Lung (tissue), 12 donors: ENCODE results near the gene TFG. TPM values are rescaled to one million over a fixed set of nuclear protein-coding genes. Genes with fewer than 3 reads are reported as not detected.

Experiments
- ATAC-seq: fragments of 200-7000 bp; cut with Tn5 transposase; one replicate; pipeline ENCODE4 v1.9.1; 2020; ENCODE audit warnings: moderate number of reproducible peaks; ENCODE audit not compliant: insufficient read depth, low FRiP score
- DNase-seq, 3 donors: peaks; one replicate each; pipeline ENCODE4 v3.0.0-alpha.2; 2013 to 2017
- H3K27ac ChIP-seq, 2 donors: one replicate each; pipeline ENCODE4 v1.5.1; 2013; ENCODE audit warnings: mild to moderate bottlenecking in 2 of 2, moderate library complexity in 2 of 2, control low read depth in 1 of 2, inconsistent platforms in 1 of 2, low read depth in 1 of 2, low read length in 1 of 2
- H3K27me3 ChIP-seq, 3 donors: one replicate each; pipeline ENCODE4 v1.5.1; 2013; ENCODE audit warnings: low read length in 2 of 3; ENCODE audit not compliant: control insufficient read depth in 3 of 3, insufficient read depth in 3 of 3
- H3K36me3 ChIP-seq, 4 donors: one replicate each; pipeline ENCODE4 v1.5.1; 2013; ENCODE audit warnings: low read length in 4 of 4, mild to moderate bottlenecking in 1 of 4, moderate library complexity in 1 of 4; ENCODE audit not compliant: control insufficient read depth in 4 of 4, insufficient read depth in 4 of 4
- H3K4me1 ChIP-seq, 5 donors: one replicate each; pipeline ENCODE4 v1.5.1; 2013; ENCODE audit warnings: low read length in 5 of 5, mild to moderate bottlenecking in 2 of 5, moderate library complexity in 1 of 5; ENCODE audit not compliant: control insufficient read depth in 5 of 5, insufficient read depth in 5 of 5
- H3K4me3 ChIP-seq: one replicate; pipeline ENCODE4 v1.5.1; 2013; ENCODE audit warnings: mild to moderate bottlenecking, control low read depth, moderate library complexity
- H3K9ac ChIP-seq, 2 donors: one replicate each; pipeline ENCODE4 v1.5.1; 2013; ENCODE audit warnings: low read length in 2 of 2, control low read depth in 1 of 2; ENCODE audit not compliant: insufficient read depth in 1 of 2
- H3K9me3 ChIP-seq, 4 donors: one replicate each; pipeline ENCODE4 v1.5.1; 2013; ENCODE audit warnings: low read length in 3 of 4, mild to moderate bottlenecking in 1 of 4, moderate library complexity in 1 of 4; ENCODE audit not compliant: control insufficient read depth in 4 of 4, insufficient read depth in 3 of 4
- WGBS, 2 donors: extraction: QIAGEN DNeasy Blood & Tissue Kit; methylation state at CpG; one replicate each; pipeline ENCODE4 v1.1.7; 2013; 5-methylcytosine and 5-hydroxymethylcytosine counted together
- polyA plus RNA-seq, 2 donors: library from polyadenylated mRNA; stranded (reverse); fragments of 200-250 nt; gene quantifications; one replicate each; pipeline ENCODE4 v1.2.1, GENCODE V29; 2013
- total RNA-seq, 2 donors: library from RNA; depleted of rRNA in 1 of 2; stranded (reverse); fragments of >200 nt in 1 of 2; gene quantifications; one replicate each; pipeline ENCODE4 v1.2.1, GENCODE V29; 2014 to 2021
- TF ChIP-seq, protein P1 (sequence below): IDR thresholded peaks from 2 replicates; pipeline ENCODE4 v1.5.1; 2012; ENCODE audit warnings: mild to moderate bottlenecking; ENCODE audit errors: control extremely low read depth, extremely low read depth
- donor health status: control.
- donor health status: control.
- donor health status: Bipolar disorder and iron deficiency.
- donor health status: healthy.
- donor health status: DM: yes; HTN: yes; CAD: no.

TFG gene
- total and polyA plus RNA-seq, 4 donors = 38.7 to 72.7 (median 65.2) TPM

DNA sequence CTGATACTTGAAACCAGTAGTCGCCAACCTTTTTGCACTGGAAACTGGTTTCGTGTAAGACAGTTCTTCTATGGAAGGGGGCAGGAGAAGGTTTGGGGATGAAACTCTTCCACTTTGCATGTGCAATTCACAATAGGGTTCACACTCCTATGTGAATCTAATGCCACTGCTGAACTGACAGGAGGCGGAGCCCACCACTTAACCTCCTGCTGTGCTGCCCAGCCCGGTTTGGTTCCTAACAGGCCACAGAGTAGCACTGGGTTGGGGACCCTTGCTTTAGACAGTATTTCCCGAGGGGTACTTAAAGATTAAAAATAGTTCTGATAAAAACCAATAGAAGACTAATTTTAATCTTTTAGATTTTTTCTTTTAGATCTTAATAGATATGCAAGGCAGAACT is 11.1 kb downstream of the TFG start:
- no peaks in the 10 kb centered on the region for H3K27me3 ChIP-seq
- DNase-seq (no peak), ATAC-seq (no peak)
- WGBS, 2 donors = 83 to 92% methylated on average over 5 of the region's 5 CpGs
- no peaks in the 10 kb centered on the region for H3K9me3 ChIP-seq
- H3K27ac ChIP-seq = no peak overlapping the region
- no peak overlapping the region for H3K4me3 ChIP-seq
- TF ChIP-seq, protein P1, sequence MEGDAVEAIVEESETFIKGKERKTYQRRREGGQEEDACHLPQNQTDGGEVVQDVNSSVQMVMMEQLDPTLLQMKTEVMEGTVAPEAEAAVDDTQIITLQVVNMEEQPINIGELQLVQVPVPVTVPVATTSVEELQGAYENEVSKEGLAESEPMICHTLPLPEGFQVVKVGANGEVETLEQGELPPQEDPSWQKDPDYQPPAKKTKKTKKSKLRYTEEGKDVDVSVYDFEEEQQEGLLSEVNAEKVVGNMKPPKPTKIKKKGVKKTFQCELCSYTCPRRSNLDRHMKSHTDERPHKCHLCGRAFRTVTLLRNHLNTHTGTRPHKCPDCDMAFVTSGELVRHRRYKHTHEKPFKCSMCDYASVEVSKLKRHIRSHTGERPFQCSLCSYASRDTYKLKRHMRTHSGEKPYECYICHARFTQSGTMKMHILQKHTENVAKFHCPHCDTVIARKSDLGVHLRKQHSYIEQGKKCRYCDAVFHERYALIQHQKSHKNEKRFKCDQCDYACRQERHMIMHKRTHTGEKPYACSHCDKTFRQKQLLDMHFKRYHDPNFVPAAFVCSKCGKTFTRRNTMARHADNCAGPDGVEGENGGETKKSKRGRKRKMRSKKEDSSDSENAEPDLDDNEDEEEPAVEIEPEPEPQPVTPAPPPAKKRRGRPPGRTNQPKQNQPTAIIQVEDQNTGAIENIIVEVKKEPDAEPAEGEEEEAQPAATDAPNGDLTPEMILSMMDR = no peak
- H3K9ac ChIP-seq = no peak overlapping the region
- peaks cover 0 to 3% (median 0%) of the 10 kb centered on the region in 5 donors for H3K4me1 ChIP-seq
- peaks cover 10 to 39% (median 17%) of the 10 kb centered on the region in 4 donors for H3K36me3 ChIP-seq

DNA sequence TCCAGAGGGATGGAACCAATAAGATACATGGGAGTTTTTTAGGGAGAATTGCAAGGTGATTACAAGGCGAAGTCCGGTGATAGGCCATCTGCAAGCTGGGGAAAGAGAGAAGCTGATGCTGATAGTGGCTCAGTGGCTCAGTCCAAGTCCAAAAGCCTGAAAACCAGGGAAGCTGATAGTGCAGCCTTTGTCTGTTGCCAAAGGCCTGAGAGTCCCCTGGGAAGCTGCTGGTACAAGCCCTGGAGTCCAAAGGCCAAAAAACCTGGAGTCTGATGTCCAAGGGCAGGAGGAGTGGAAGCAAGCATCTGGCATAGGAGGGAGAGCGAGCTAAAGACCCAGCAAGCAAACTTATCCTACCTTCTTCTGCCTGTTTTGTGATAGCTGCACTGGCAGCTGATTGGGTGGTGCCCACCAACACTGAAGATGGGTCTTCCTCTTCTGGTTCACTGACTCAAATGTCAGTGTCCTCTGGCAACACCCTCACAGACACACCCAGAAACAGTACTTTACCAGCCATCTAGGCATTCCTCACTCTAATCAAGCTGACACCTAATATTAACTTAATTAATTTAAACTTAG is 16.7 kb downstream of the TFG start:
- Histone ChIP-seq H3K4me3 (no peak overlapping the region), H3K36me3 (peaks cover 10 to 36% (median 14%) of the 10 kb centered on the region in 4 donors), H3K27ac (no peak overlapping the region), H3K9ac (no peak overlapping the region), H3K4me1 (peaks cover 0 to 13% (median 0%) of the 10 kb centered on the region in 5 donors), H3K27me3 (no peaks in the 10 kb centered on the region), H3K9me3 (no peaks in the 10 kb centered on the region)
- WGBS, 2 donors = 95 to 98% methylated on average over 3 of the region's 3 CpGs
- no peak for DNase-seq
- ATAC-seq = no peak
- TF ChIP-seq, protein P1 = no peak

DNA sequence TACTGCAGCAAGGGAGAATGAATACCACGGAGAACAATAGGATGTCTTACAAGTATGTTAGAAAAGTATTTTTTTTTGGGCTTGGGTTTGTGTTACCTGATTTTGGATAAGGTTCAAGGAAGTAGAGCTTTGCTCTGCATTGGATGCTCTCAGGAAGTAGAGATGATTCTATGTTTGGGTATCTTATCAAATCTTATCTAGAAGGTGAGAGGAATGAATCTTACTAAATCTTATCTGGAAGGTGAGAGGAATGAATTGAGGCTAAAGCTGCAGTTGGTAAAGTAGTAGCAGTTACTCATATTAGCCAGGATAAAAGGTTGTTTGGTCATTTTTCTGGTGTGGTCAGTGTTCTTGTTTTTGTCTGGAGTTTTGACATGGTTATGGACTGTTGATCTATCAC is 17.4 kb downstream of the TFG start:
- Histone ChIP-seq H3K9me3 (no peaks in the 10 kb centered on the region), H3K9ac (no peak overlapping the region), H3K27ac (no peak overlapping the region), H3K4me3 (no peak overlapping the region), H3K4me1 (peaks cover 0 to 13% (median 0%) of the 10 kb centered on the region in 5 donors), H3K27me3 (no peaks in the 10 kb centered on the region), H3K36me3 (peaks cover 5 to 33% (median 14%) of the 10 kb centered on the region in 4 donors)
- TF ChIP-seq, protein P1 = no peak
- DNase-seq (no peak), ATAC-seq (no peak)
- 91 to 98% methylated on average over 1 of the region's 1 CpG for whole genome bisulfite sequencing, 2 donors

DNA sequence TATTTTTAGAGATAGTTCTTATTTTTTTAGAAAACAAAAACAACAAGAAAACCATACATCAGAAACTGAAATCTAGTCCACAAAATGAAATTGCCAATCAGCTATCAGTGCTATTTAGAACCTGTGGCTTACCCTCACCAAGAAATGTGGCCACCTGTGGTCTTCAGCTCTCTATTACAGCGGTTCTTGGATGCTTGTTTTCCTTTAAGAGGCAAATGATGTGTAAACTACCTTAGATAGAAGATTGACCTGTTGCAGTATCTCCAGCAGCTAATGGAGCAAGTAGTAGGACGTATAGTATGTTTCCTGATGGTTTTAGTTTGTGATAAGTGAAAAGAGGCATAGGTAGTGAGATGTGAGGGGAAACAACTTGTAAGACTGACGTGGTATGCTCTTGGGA is 21.2 kb downstream of the TFG start:
- Histone ChIP-seq H3K9ac (no peak overlapping the region), H3K27ac (no peak overlapping the region), H3K36me3 (peaks cover 7 to 41% (median 11%) of the 10 kb centered on the region in 4 donors), H3K27me3 (no peaks in the 10 kb centered on the region), H3K4me1 (peaks cover 0 to 13% (median 0%) of the 10 kb centered on the region in 5 donors), H3K9me3 (no peaks in the 10 kb centered on the region), H3K4me3 (no peak overlapping the region)
- ATAC-seq (no peak), DNase-seq (no peak)
- 65 to 74% methylated on average over 3 of the region's 3 CpGs for WGBS, 2 donors
- TF ChIP-seq, protein P1 = no peak
